Osteoblast (primary cell): ENCODE data around the gene RUBCN. TPM values are rescaled to one million over a fixed set of nuclear protein-coding genes. Genes with fewer than 3 reads are reported as not detected.

ENCODE experiments used
- total RNA-seq: library from RNA; depleted of rRNA; stranded (reverse); fragments of >200 nt; gene quantifications from 2 replicates; pipeline ENCODE4 v1.2.3, GENCODE V29; 2012

RUBCN gene
- total RNA-seq, 1 donor = 23.2 TPM

Other genes starting within 250 kb of the RUBCN start
- gene BDH1, start 180.9 kb downstream of the RUBCN start, total RNA-seq = 5.6 and 5.8 TPM in 2 replicates
- 41.3 and 42.0 TPM in 2 replicates for gene FYTTD1, start 13.0 kb upstream of the RUBCN start, total RNA-seq
- 61.9 and 91.6 TPM in 2 replicates for gene LRCH3, start 54.4 kb upstream of the RUBCN start, total RNA-seq
- 373 and 450 TPM in 2 replicates for gene RPL35A, start 213.3 kb upstream of the RUBCN start, total RNA-seq
- 13.0 and 16.3 TPM in 2 replicates for gene LMLN, start 223.3 kb upstream of the RUBCN start, total RNA-seq